ENCODE data around the gene POLR2L. TPM values are rescaled to one million over a fixed set of nuclear protein-coding genes. Genes with fewer than 3 reads are reported as not detected.

POLR2L gene
- total RNA-seq, 1 donor from 2014 or later = 83.9 TPM

DNA sequence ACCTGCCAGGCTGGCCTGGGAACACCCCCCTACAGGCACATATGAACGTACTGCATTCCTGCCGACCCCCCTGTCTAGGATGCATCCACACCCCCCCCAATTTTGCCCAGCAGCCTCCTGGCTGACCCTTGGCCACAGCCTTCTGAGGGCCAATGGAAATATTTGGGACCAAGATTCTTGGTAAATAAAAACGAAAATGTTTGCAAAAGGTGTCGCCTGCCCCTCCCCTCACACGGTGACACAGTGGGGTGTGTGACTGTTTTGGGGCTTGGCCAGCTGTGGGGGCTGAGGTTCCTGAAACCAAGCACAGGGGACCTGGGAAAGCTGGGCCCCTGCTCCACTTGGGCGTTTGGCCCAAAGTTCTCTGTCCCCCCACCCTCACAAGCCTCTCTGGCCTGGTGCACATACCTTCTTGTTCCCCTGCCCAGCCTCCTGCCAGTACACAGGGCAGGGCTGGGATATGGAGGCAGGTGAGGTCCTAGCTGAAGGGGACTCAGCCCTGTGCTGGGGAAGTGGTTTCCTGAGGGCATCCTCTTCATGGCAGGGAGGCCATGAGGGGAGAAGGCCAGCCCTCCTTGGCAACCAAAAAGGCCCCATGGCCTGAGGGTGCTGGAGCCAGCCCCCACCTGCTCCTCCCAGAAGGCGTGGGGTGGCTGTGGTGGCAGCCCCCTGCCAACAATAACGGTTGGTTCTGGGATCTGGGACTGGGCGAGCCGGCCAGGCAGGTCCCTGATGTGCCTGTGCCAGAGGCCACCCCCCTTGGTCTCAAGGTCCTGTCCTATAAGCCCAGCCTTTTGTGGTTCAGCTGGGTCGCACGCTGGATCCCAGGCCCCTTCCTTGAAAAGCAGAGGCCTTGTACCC, 16.7 kb downstream of the POLR2L start:
- DNase-seq (no peak), ATAC-seq (ENCODE audit: low read depth) (no peak)
- TF ChIP-seq, protein P1, sequence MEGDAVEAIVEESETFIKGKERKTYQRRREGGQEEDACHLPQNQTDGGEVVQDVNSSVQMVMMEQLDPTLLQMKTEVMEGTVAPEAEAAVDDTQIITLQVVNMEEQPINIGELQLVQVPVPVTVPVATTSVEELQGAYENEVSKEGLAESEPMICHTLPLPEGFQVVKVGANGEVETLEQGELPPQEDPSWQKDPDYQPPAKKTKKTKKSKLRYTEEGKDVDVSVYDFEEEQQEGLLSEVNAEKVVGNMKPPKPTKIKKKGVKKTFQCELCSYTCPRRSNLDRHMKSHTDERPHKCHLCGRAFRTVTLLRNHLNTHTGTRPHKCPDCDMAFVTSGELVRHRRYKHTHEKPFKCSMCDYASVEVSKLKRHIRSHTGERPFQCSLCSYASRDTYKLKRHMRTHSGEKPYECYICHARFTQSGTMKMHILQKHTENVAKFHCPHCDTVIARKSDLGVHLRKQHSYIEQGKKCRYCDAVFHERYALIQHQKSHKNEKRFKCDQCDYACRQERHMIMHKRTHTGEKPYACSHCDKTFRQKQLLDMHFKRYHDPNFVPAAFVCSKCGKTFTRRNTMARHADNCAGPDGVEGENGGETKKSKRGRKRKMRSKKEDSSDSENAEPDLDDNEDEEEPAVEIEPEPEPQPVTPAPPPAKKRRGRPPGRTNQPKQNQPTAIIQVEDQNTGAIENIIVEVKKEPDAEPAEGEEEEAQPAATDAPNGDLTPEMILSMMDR (IDR thresholded peaks at IDR 0.05) = no peak
- Mint-ChIP-seq H3K27ac (no peak overlapping the region), H3K4me1 (peaks cover 42% of the 10 kb centered on the region), H3K27me3 (peaks cover 3% of the 10 kb centered on the region), H3K4me3 (no peak overlapping the region), H3K9me3 (no peaks in the 10 kb centered on the region), H3K36me3 (ENCODE audit: low read depth) (peaks cover 22% of the 10 kb centered on the region)
- intact Hi-C loops (cut with micrococcal nuclease) = no loop called here
- CTCF ChIA-PET = no interaction called here
- POLR2A ChIA-PET = interaction anchor here (1.0 to 2.7 kb wide), 2 partner anchors 16 to 17 kb away, joined by 4 to 6 read pairs; partner anchors contain the start of genes POLR2L, RPLP2 and TSPAN4

DNA sequence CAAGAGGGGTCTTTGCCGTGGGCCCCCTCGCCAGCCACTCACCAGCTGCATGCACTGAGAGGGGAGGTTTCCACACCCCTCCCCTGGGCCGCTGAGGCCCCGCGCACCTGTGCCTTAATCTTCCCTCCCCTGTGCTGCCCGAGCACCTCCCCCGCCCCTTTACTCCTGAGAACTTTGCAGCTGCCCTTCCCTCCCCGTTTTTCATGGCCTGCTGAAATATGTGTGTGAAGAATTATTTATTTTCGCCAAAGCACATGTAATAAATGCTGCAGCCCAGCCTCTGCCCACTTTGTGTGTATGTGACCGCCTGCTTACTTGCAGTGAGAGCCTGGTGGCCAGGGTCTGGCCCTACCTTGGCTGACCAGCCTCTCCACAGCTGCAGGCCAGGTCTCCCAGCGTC, 17.4 kb downstream of the POLR2L start:
- ATAC-seq (ENCODE audit: low read depth) (no peak), DNase-seq (no peak)
- POLR2A ChIA-PET = interaction anchor here (0.8 to 2.7 kb wide), 2 partner anchors 17 to 48 kb away, joined by 3 to 6 read pairs; partner anchors contain the start of genes POLR2L and TSPAN4
- Mint-ChIP-seq H3K27ac (no peak overlapping the region), H3K9me3 (no peaks in the 10 kb centered on the region), H3K36me3 (ENCODE audit: low read depth) (peaks cover 22% of the 10 kb centered on the region), H3K4me1 (peaks cover 41% of the 10 kb centered on the region), H3K27me3 (peaks cover 3% of the 10 kb centered on the region), H3K4me3 (no peak overlapping the region)
- intact Hi-C loops (cut with micrococcal nuclease) = no loop called here
- TF ChIP-seq, protein P1 (IDR thresholded peaks at IDR 0.05) = no peak
- CTCF ChIA-PET = no interaction called here

DNA sequence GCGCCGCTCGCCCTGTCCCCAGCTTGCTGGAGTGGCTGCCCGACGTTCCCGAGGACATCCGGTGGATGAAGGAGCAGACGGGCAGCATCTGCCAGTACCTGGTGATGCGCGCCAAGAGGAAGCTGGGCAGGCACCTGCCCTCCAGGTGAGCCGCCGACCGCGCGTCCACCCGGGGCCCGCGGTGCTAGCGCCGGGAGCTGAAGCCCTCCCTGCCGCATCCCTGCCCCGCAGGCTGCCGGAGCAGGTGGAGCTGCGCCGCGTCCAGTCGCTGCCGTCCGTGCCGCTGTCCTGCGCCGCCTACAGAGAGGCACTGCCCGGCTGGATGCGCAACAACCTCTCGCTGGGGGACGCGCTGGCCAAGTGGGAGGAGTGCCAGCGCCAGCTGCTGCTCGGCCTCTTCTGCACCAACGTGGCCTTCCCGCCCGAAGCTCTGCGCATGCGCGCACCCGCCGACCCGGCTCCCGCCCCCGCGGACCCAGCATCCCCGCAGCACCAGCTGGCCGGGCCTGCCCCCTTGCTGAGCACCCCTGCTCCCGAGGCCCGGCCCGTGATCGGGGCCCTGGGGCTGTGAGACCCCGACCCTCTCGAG, 17.9 kb downstream of the POLR2L start:
- Mint-ChIP-seq H3K9me3 (no peaks in the 10 kb centered on the region), H3K4me3 (no peak overlapping the region), H3K4me1 (peaks cover 37% of the 10 kb centered on the region), H3K36me3 (ENCODE audit: low read depth) (peaks cover 22% of the 10 kb centered on the region), H3K27me3 (peaks cover 3% of the 10 kb centered on the region), H3K27ac (no peak overlapping the region)
- ChIA-PET CTCF (no interaction called here), POLR2A (interaction anchor here (0.8 to 2.7 kb wide), 2 partner anchors 18 to 48 kb away, joined by 3 to 6 read pairs; partner anchors contain the start of genes POLR2L and TSPAN4)
- intact Hi-C loops (cut with micrococcal nuclease) = no loop called here
- DNase-seq (no peak), ATAC-seq (ENCODE audit: low read depth) (no peak)
- TF ChIP-seq, protein P1 (IDR thresholded peaks at IDR 0.05) = no peak

DNA sequence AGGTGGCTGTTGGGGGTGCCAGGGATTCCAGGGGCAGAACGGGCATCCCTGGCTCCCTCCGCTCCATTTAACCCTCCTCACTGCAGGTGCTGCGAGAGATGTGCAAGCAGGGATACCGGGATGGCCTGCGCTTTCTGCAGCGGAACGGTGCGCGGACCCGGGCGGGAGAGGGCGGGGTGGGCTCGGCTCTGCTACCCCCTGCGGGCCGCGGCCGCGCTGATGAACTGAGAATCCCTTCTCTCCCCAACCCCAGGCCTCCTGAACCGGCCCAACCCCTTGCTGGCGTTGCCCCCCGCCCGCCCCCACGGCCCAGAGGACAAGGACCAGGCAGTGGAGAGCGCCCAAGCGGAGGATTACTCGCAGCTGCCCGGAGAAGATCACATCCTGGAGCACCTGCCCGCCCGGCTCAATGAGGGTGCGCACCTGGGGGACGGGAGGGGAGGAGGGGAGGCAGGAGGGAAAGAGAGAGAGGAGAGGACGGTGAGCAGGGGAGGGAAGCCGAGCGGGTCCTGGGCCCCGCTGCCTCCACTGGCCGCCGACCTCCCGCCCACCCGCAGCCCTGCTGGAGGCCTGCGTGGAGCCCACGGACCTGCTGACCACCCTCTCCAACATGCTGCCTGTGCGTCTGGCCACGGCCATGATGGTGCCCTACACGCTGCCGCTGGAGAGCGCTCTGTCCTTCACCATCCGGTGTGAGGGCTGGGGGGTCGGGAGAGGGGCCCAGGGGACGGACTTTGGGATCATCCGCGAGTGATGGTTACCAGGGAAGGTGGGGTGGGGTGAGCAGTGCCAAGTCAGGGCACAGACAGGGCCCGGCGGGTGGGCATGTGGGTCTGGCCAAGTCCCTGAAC, 18.7 kb downstream of the POLR2L start:
- ChIA-PET POLR2A (interaction anchor here (0.6 kb wide), 1 partner anchor 13 kb away, joined by 4 read pairs; no protein-coding TSS in a partner anchor), CTCF (no interaction called here)
- TF ChIP-seq, protein P1 (IDR thresholded peaks at IDR 0.05) = no peak
- H3K27me3 Mint-ChIP-seq = peaks cover 3% of the 10 kb centered on the region
- H3K27ac Mint-ChIP-seq = no peak overlapping the region
- H3K9me3 Mint-ChIP-seq = no peaks in the 10 kb centered on the region
- H3K4me3 Mint-ChIP-seq = no peak overlapping the region
- H3K36me3 Mint-ChIP-seq (ENCODE audit: low read depth) = peaks cover 22% of the 10 kb centered on the region
- H3K4me1 Mint-ChIP-seq = peaks cover 30% of the 10 kb centered on the region
- intact Hi-C loops (cut with micrococcal nuclease) = no loop called here
- ATAC-seq (ENCODE audit: low read depth) = no peak
- DNase-seq = no peak
